HG03558 (cell line): ENCODE data around the gene FANCI.

ENCODE experiments used
- ATAC-seq: cut with Tn5 transposase; IDR thresholded peaks from one replicate; pipeline ENCODE4 v1.9.1; 2021; ENCODE audit warnings: moderate number of reproducible peaks; ENCODE audit not compliant: unreplicated experiment; ENCODE audit errors: extremely low read depth

Gene FANCI

DNA sequence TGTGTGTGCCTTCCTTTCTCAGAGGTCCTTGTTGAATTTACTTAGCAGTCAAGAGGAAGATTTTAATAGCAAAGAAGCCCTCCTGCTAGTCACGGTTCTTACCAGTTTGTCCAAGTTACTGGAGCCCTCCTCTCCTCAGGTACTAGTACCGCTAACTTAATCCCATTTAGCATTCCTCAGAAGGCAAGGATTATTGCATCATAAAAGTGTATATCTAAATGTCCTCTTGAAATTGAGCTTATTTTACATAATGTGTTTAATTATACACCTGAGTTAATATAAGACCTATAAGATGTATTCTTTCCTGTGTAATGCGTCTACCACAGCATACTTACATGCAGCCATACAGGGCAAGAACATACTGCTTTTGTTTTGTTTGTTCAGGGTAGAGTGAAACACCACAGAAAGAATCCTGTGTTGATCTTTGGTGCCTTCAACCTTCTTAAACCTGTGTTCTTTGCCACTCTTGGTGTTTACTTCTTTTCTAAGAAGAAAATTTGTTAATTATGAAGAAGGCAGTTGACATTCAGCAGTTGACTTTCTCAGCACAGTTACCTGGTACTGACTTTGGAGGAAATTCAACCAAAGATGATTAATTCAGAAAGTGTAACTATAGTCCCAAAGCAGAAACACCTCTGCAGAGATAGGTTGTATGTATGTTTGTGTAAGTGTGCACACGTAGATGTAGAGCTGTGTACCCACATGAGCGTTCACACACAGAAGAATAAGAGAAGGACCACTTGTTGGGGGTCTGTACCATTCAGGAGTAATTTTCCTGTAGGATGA, 57.7 kb downstream of the FANCI start:
- ATAC-seq: no peak

DNA sequence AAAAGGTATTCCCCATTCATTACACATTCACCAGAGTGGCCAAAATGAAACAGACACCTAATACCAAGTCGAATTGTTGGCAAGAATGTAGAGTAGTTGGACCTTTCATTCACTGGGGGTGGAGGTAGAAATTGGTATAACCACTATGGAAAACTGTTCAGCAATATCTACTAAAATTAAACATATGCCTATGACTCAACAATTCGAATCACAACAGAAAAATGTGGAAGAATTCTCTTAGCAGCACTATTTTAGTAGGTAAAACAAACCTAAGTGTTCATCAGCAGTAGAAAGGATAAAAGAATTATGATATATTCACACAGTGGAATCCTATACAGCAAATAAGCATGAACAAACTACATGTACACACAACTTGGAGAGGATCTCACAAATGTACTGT, 60.2 kb downstream of the FANCI start:
- ATAC-seq: no peak

DNA sequence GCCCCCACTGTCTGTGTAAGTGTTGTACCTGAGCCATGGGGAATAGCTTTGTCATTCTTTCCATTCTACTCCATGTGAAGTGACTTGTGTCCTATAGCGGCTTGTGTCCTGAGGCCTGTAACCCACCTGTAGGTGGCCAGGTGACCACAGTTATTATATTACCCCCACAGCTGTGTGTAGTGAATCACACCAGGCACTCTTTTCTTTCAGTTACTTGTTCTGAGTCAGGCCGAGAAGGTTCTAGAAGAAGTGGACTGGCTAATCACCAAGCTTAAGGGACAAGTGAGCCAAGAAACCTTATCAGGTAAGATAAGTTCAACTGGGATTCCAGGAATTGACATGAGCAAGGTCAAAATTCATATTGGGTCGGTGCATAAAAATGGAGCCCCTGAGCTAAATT, 61.6 kb downstream of the FANCI start:
- no peak for ATAC-seq

DNA sequence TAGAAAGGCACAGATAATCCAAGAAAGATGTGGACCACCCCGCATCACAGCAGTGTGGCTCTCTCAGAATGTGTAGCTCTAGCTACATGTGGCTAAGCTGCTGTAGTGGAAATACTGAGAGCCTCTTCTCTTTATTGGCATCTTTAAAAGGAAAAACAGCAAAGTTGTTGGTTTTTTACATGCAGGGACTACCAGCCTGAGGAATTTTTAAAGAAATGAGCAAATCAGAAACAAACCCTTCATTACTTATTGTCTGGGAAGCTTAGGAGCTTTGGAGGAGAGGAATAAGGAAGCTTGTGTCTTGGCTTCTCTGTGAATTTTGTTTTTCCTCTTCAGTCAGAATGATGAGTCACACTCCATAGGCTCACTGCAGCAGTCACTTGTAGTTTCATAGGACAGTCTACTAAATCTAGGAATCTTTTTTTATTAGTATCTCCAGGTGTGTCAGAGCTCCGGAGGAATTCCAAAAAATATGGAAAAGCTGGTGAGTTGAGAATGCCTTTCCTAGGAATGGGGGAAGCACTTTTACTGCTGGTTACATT, 63.3 kb downstream of the FANCI start:
- no peak for ATAC-seq

DNA sequence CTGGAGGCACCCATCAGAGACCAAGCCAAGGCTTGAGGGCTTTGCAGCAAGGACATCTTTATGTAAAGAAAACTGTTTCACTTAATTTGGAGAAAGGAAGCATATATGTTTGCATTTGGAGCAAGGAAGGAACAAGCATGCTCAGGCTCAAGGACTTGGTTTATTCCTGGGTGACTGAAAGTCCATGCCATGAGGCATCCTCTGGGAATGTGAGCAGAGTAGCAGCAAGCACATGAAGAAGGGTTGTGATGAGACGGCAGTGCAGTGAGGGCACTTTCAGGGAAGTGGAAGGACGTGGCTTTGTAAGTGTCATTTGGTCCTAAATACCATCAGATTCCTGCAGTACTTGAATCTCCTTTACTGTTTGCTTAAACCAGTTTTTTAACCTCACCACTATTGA, 64.0 kb downstream of the FANCI start:
- ATAC-seq: no peak

DNA sequence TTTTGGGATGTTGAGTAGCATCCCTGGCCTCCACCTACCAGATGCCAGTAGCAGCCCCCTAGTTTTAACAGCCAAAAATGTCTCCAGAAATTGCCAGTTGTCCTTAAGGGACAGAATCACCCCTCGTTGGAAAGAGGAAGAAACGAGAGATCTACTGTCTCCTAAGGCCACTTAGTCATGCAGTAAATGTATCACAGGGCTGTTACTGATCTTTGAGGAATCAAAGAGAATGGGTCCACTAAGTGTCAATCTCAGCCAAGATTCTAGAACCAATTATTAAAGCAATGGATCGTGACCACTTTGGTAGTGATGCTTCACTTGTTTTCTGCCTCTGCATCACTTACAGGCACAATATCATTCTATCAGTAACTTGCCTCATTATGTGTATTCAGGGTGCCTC, 64.5 kb downstream of the FANCI start:
- no peak for ATAC-seq

DNA sequence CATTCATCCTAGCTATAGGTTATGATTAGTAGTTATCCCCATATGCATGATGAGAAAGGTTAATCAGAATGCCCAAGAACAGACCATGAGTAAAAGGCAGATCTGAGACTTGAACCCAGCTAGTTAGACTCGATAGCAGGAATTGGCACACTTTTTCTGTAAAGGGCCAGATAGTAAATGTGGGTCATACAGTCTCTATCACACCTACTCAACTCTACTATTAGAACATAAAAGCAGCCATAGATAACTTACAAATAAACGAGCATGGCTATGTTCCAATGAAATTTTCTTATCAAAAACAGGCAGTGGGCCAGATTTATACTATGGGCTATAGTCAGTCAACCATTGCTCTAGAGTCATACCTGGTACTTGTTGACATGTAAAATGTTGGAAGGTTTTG, 66.2 kb downstream of the FANCI start:
- no peak for ATAC-seq

DNA sequence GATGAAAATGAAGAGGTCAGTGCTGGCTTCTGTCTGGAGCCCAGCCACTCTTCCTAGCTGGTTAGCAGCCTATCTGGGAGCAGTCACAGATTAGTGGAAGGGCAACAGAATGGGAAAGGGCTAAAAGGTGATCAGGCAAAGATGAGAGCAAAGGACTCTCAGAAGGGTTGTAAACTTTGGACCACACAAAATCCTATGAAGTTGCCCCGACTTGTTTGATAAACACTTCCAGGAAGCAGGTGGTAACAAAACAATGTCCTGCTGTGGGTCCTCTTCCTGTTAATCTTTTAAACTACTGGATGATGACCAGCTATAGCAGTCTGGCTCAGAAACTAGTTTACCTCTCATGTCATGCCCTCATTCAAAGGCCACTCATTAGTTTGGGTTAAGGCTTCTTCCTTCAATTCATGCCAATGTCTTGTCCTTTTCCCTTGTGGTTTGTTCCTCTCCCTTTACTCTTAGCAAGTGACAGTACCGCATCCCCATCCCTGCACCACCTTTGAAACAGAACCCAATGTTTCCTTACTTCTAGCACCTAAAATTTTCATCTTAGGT, 71.7 kb downstream of the FANCI start:
- no peak for ATAC-seq

DNA sequence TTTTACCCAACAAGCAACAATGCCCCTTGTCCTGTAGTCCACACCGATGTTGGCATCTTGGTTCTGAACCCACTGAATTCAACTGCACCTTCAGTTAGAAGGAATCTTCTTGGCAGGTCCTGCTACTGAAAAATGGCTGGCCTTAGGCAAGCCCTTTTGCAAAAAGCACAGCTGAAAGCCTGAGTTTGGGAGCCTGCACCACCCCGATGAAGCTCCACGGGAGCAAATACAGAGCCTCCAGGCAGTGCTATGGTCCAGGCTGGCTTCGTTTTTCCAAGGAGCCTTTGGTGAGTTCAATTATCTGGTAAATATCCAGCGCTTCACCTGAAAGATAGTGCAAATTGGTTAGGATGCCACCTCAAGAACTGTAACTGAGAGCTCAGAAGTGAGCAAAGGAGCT, 72.7 kb downstream of the FANCI start:
- ATAC-seq: no peak

DNA sequence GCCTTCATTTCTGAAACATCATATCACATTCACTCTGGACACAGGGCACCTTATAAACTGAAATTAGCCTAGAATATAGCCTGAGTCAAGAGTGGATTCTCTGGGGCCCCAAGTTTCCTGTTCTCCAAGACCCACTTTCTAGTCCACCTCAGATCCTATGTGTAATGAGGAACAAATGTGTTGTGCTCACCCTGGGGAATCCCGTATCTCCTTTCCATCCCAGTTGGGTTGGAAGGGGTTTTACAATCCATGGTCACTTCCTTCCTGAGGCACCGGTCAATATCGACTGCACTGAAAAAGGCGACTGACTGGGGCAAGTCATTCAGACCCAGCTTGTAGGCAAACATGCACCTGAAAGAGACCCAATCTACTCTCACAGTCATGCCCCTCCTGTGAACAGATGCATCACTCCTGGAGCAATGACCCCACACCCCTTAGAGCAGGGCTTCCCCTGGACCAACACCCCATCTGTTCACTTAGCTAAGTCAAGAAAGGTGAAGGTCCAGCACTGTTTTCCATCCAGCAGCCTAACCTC, 73.5 kb downstream of the FANCI start:
- ATAC-seq: no peak

DNA sequence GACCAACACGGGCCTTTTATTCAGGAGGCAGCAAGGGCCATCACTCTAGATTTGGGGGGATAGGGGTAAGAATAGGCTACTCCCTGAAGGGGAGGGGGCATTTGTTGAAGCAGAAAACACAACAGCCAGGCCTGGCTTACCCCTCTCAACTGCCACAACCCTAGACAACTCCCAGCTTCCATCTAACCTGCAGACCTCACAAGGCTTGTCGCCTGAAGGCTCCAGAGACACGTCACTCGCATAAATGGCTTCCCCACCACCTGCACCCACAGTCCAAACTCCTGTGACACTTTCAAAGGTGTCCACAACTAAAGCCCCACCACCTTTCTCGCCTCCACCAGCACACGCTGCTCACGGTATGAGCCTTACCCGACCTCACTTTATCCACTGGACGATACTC, 75.9 kb downstream of the FANCI start:
- no peak for ATAC-seq

DNA sequence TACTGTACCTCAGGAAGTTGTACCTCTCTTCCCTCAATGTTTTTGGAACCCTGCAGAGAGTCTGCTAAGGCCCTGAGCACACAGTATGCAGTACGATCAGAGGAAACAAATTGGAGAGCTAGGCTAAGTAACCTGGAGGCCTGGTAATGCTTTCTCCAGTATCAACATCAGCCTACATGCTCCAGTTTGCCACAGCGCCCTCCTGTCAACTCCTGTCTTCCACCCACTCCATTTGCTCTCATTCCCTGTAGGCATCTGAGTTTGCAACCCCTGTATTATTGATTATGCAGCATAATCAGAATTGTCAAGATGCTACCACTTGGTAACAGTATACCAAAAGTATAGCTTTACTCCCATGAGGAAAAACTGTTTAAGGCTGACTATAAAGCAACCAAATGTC, 76.4 kb downstream of the FANCI start:
- no peak for ATAC-seq

DNA sequence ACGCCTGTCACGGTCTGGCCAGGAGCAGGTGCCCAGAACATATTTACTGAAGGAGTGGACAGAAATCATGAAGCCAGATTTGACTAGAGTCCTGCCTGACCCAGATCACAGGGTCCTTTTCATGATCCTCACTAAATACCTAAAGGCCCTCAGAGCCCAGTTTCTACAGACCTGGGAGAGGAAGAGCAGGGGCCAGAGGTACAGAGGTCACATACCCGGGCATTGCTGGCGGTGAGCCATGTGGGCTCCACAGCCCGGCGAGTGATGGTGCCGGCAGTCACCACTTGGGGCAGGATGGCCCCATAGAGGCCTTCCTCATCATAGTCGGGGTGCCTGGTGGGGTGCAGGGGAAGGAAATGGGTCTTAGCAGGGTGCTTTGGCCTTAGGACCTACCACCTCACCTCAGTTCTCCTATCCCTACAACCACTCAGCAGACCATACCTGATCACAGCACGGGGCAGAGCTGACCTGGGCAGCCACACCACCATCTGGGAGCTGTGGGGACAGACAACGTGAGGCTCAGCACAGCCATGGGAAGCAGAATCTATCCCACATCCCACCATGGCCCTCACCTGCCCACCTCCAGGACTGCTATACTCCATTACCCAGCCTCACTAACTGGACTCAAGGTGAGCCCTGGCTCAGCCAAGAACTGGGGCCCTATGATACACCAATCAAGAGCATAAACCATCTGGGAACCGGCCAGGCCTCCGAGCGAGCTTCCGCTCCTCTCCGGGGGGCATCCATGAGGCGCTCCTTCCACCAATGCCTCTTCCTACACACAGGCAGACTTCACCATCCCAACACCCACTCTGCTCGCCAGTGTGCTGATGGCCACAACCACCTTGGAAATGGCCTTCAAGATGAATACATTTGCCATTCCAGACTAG, 78.0 kb downstream of the FANCI start:
- ATAC-seq: no peak

DNA sequence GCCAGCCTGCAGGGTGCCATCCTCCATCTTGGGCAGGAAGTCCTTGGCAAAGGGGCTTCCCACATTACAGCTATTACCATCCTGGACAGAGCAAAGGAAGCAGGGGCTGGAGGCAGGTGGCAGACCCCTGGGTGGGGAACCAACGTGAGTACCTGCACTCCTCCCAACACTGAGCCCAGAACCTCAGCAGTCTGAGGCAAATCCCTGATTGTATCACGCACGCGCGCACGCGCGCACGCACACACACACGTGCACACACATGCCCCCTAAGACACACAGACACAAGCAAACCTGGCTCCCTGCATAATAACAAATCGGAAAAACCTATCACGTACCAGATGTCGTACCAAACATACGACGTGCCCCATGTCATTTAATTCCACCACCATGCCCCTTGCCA, 79.0 kb downstream of the FANCI start:
- no peak for ATAC-seq

DNA sequence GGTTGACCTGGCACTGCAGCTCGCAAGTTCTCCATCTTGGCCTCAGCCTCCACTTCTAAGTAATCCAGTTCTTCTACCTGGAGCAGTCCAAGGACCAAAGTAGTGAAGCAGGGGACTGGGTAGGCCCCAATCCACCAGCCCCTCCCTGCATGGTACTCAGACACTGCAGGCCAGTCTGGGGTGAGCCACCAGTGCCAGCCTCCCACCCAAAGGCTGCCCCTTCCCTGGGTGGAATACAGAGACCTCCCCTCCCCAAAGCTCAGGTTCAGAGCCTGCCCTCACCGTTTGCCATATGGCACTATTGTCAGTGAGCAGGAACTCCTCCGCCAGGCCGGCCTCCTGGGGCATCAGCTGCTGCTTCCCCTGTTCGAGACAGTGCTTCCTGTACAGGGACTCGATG, 80.0 kb downstream of the FANCI start:
- ATAC-seq: no peak

DNA sequence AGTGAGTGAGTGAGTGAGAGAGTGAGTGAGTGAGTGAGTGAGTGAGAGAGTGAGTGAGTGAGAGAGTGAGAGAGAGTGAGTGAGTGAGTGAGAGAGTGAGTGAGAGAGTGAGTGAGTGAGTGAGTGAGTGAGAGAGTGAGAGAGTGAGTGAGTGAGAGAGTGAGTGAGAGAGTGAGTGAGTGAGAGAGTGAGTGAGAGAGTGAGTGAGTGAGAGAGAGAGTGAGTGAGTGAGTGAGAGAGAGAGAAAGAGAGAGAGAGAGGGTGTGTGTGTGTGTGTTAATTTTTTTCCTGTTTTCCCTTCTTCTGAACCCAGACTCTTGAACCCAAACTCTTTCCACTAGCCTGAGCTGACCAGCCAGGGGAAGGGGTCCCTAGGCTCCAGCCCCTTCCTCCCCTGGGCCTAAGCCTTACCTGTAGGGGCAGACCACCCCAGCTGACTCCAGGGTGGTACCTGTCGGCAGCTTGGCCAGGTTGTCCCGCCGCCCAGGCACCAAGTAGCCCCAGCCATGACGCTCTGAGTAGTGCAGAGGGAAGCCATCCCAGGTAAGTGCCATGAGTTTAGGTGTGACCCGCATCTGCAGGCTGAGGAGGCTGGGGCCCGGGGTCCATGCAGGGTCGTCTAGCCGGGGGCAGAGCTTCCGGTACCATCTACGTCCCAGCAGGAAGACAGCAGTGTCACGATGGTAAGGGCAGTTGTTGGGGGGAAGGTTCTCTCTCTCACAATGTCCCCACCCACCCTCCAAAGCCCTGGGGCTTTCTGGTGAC, 81.4 kb downstream of the FANCI start:
- no peak for ATAC-seq

DNA sequence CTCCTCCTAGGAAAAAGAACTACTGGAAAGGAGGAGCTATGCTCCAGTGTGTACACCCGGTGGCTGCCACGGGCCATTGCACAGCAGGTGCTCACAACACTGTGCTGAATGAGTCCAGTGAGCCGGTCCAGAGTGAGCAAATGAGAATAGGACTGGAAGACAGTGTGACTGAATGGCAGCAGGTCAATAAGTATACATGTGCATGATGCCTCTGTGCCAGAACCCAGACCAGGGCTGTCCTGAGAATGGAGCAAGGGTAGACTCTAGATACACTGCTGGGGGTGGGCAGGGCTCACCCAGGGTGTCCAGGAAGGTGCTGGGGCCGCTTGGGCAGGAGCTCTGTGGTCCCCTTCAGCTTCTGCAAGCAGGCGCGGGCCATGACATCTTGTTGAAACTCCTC, 82.5 kb downstream of the FANCI start:
- ATAC-seq: no peak

DNA sequence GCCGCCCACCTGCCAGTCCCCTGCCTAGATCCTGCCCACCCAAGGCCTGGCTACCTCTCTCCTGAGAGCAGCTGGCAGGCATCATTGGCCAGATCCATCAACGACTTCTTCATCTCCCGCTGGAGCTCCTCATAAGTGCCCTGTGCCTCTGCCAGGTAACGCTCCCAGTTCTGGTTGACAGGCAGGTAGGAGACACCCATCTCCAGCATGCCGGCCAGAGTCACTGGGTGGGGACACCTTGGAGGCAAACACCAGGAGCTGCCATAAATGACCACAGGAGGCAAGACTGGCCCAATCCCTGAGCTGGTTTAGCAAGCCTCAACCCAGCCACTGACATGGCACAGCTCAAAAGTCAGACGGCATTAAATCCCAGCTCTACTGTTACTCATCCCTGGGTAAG, 83.3 kb downstream of the FANCI start:
- no peak for ATAC-seq

DNA sequence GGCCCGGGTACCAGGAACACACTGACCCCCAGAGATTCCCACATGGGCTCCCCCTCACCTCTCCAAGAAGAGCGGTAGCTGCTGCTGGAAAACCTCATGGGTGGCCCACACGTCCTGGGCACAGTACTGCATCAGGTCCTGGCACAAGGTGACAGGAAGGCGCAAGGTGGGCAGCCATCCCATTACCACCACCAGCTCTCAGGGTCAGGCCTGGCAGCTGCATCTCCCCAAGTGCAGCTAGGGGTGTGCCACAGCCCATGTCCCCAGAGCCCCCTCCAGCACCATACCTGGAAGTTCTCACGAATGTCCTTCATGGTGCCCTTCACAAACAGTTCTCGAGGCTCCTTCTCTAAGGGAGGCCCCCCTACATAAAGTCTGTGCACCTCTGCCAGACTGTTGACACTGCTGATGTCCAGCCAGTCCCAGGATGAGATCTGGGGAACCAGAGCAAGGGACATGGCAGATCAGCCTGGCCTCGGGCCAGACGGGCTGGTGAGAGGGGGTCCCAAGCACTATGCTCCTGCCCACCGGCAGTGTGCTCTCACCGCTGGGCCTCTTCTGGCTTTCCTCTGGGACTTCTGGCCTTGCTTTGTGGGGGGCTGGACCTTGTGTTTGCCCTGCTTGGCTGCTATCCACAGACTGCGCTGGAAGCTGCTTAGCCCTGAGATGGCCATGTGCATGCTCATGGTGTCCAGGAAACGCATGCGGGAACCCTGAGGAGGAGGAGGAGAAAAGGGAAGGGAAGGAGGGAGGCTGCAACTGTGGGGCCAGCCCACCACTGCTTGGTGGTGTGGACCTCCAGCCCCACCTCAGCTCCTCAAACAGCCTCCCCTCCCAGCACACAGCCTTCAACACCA, 84.8 kb downstream of the FANCI start:
- ATAC-seq: no peak
